Measurements from ENCODE around the gene OPA1.

The OPA1 gene

GRCh38 chr3:193645806-193646205 is 52.8 kb downstream of the OPA1 start:
- DNase-seq (ENCODE audit: low read depth in 2 of 2): no peak

GRCh38 chr3:193648542-193649076 is 55.6 kb downstream of the OPA1 start:
- no peak for DNase-seq (ENCODE audit: low read depth in 2 of 2)

GRCh38 chr3:193650585-193650984 is 57.6 kb downstream of the OPA1 start:
- no peak for DNase-seq (ENCODE audit: low read depth in 2 of 2)

- DNase-seq (ENCODE audit: low read depth in 2 of 2): no peak
Observed at GRCh38 chr3:193655831-193656433, 62.9 kb downstream of the OPA1 start.

GRCh38 chr3:193656445-193656844 is 63.4 kb downstream of the OPA1 start:
- no peak for DNase-seq (ENCODE audit: low read depth in 2 of 2)

- DNase-seq (ENCODE audit: low read depth in 2 of 2): no peak
Observed at GRCh38 chr3:193656878-193657282, 63.9 kb downstream of the OPA1 start.

- no peak for DNase-seq (ENCODE audit: low read depth in 2 of 2)
Observed at GRCh38 chr3:193660171-193660570, 67.2 kb downstream of the OPA1 start.

GRCh38 chr3:193660698-193661411 is 67.8 kb downstream of the OPA1 start:
- DNase-seq (ENCODE audit: low read depth in 2 of 2): no peak

GRCh38 chr3:193662757-193663322 is 69.8 kb downstream of the OPA1 start:
- no peak for DNase-seq (ENCODE audit: low read depth in 2 of 2)

GRCh38 chr3:193665370-193665989 is 72.5 kb downstream of the OPA1 start:
- DNase-seq (ENCODE audit: low read depth in 2 of 2): no peak

- DNase-seq (ENCODE audit: low read depth in 2 of 2): no peak
Observed at GRCh38 chr3:193673845-193674244, 80.8 kb downstream of the OPA1 start.

- no peak for DNase-seq (ENCODE audit: low read depth in 2 of 2)
Observed at GRCh38 chr3:193674714-193675113, 81.7 kb downstream of the OPA1 start.

GRCh38 chr3:193677734-193678133 is 84.7 kb downstream of the OPA1 start:
- no peak for DNase-seq (ENCODE audit: low read depth in 2 of 2)

- no peak for DNase-seq (ENCODE audit: low read depth in 2 of 2)
Observed at GRCh38 chr3:193680220-193680619, 87.2 kb downstream of the OPA1 start.

GRCh38 chr3:193681631-193682030 is 88.6 kb downstream of the OPA1 start:
- DNase-seq (ENCODE audit: low read depth in 2 of 2): no peak

GRCh38 chr3:193686665-193687483 is 93.9 kb downstream of the OPA1 start:
- DNase-seq (ENCODE audit: low read depth in 2 of 2): no peak

- no peak for DNase-seq (ENCODE audit: low read depth in 2 of 2)
Observed at GRCh38 chr3:193688834-193689714, 96.1 kb downstream of the OPA1 start.

- DNase-seq (ENCODE audit: low read depth in 2 of 2): no peak
Observed at GRCh38 chr3:193693774-193694173, 100.8 kb downstream of the OPA1 start.

GRCh38 chr3:193701953-193702635 is 109.1 kb downstream of the OPA1 start:
- DNase-seq (ENCODE audit: low read depth in 2 of 2): no peak

- no peak for DNase-seq (ENCODE audit: low read depth in 2 of 2)
Observed at GRCh38 chr3:193702967-193703366, 110.0 kb downstream of the OPA1 start.
